HEK293 (cell line): ENCODE results near the gene SLCO4A1.

Experiments
- CTCF ChIA-PET: fragments of 350-600 bp; formaldehyde crosslinking; extraction: SDS; loops from one replicate; lab custom pipeline; 2021; ENCODE audit warnings: antibody characterized with exemption; lab: Yijun Ruan, JAX
- POLR2A ChIA-PET: fragments of 300-600 bp; formaldehyde crosslinking; extraction: SDS; loops from one replicate; lab custom pipeline; 2020; ENCODE audit warnings: antibody characterized with exemption, inconsistent platforms; lab: Yijun Ruan, JAX
- H3K27ac ChIP-seq: fragments of 200-500 bp; sonication (Bioruptor generic); 2 replicates; pipeline ENCODE4 v1.5.1; 2014; ENCODE audit warnings: low read depth, low read length, control low read depth, inconsistent platforms; ENCODE audit errors: extremely low read depth
- H3K36me3 ChIP-seq, 2 experiments: fragments of 200-500 bp in 1 of 2; sonication (Bioruptor generic) in 1 of 2; 1 replicate in 1 of 2; 2 replicates in 1 of 2; pipeline ENCODE4 v1.5.1; 2014 to 2017; ENCODE audit warnings: inconsistent platforms in 2 of 2, low read length in 2 of 2; ENCODE audit not compliant: control insufficient read depth in 2 of 2, insufficient read depth in 1 of 2
- H3K4me1 ChIP-seq: fragments of 200-500 bp; sonication (Bioruptor generic); 2 replicates; pipeline ENCODE4 v1.5.1; 2014; ENCODE audit warnings: mild to moderate bottlenecking, low read length, inconsistent platforms; ENCODE audit not compliant: control insufficient read depth, insufficient read depth
- H3K4me3 ChIP-seq: 2 replicates; pipeline ENCODE4 v1.5.1; 2011; ENCODE audit warnings: low read depth, mild to moderate bottlenecking, control low read depth, low read length, moderate library complexity
- H3K9me3 ChIP-seq: fragments of 200-500 bp; sonication (Bioruptor generic); 2 replicates; pipeline ENCODE4 v1.5.1; 2014; ENCODE audit warnings: low read depth, low read length, inconsistent platforms; ENCODE audit not compliant: control insufficient read depth, insufficient read depth
- GLIS1 ChIP-seq: fragments of 450-650 bp; formaldehyde crosslinking; IDR thresholded peaks from 2 replicates; pipeline ENCODE4 v1.5.1; 2016; ENCODE audit warnings: missing biosample characterization, missing genetic modification characterization
- HOXD13 ChIP-seq: sonication (generic); formaldehyde crosslinking; IDR thresholded peaks from 2 replicates; pipeline ENCODE4 v1.8.0; 2022; ENCODE audit warnings: missing genetic modification reagents, borderline replicate concordance
- IKZF3 ChIP-seq: fragments of 450-650 bp; IDR thresholded peaks from 2 replicates; pipeline ENCODE4 v1.5.0; 2018; ENCODE audit warnings: missing biosample characterization, mild to moderate bottlenecking, missing genetic modification characterization, moderate library complexity
- KLF8 ChIP-seq: fragments of 450-650 bp; formaldehyde crosslinking; IDR thresholded peaks from 2 replicates; pipeline ENCODE4 v1.5.1; 2016; ENCODE audit warnings: missing biosample characterization, missing genetic modification characterization
- PRDM10 ChIP-seq: fragments of 450-650 bp; formaldehyde crosslinking; IDR thresholded peaks from 2 replicates; pipeline ENCODE4 v1.5.1; 2016; ENCODE audit warnings: missing biosample characterization, missing genetic modification characterization
- SALL2 ChIP-seq: fragments of 450-650 bp; formaldehyde crosslinking; IDR thresholded peaks from 2 replicates; pipeline ENCODE4 v1.5.0; 2017; ENCODE audit warnings: missing biosample characterization, mild to moderate bottlenecking, missing genetic modification characterization, borderline replicate concordance
- YY2 ChIP-seq: fragments of 450-650 bp; formaldehyde crosslinking; IDR thresholded peaks from 2 replicates; pipeline ENCODE4 v1.5.1; 2016; ENCODE audit warnings: missing biosample characterization, missing genetic modification characterization
- ZBTB17 ChIP-seq: fragments of 450-650 bp; formaldehyde crosslinking; IDR thresholded peaks from 2 replicates; pipeline ENCODE4 v1.5.1; 2016; ENCODE audit warnings: missing biosample characterization, missing genetic modification characterization
- ZBTB7A ChIP-seq: fragments of 450-650 bp; formaldehyde crosslinking; IDR thresholded peaks from 2 replicates; pipeline ENCODE4 v1.5.1; 2016; ENCODE audit warnings: low read depth, missing biosample characterization, missing genetic modification characterization
- ZFP3 ChIP-seq: fragments of 450-650 bp; formaldehyde crosslinking; IDR thresholded peaks from 2 replicates; pipeline ENCODE4 v1.5.1; 2016; ENCODE audit warnings: low read depth, missing biosample characterization, missing genetic modification characterization
- ZIC2 ChIP-seq: fragments of 450-650 bp; formaldehyde crosslinking; IDR thresholded peaks from 2 replicates; pipeline ENCODE4 v1.5.1; 2016; ENCODE audit warnings: missing biosample characterization, missing genetic modification characterization
- ZNF16 ChIP-seq: fragments of 450-650 bp; formaldehyde crosslinking; IDR thresholded peaks from 2 replicates; pipeline ENCODE4 v1.5.1; 2016; ENCODE audit warnings: low read depth, missing biosample characterization, missing genetic modification characterization
- ZNF221 ChIP-seq: fragments of 450-650 bp; formaldehyde crosslinking; IDR thresholded peaks from 2 replicates; pipeline ENCODE4 v1.5.1; 2017; ENCODE audit warnings: missing biosample characterization, missing genetic modification characterization, borderline replicate concordance
- ZNF24 ChIP-seq: fragments of 450-650 bp; formaldehyde crosslinking; IDR thresholded peaks from 2 replicates; pipeline ENCODE4 v1.5.1; 2016; ENCODE audit warnings: missing biosample characterization, missing genetic modification characterization
- ZNF292 ChIP-seq: fragments of 450-650 bp; formaldehyde crosslinking; IDR thresholded peaks from 2 replicates; pipeline ENCODE4 v1.5.1; 2016; ENCODE audit warnings: low read depth, missing biosample characterization, missing genetic modification characterization, borderline replicate concordance
- ZNF302 ChIP-seq: fragments of 450-650 bp; formaldehyde crosslinking; IDR thresholded peaks from 2 replicates; pipeline ENCODE4 v1.5.1; 2016; ENCODE audit warnings: missing biosample characterization, missing genetic modification characterization, low read depth
- ZNF341 ChIP-seq: fragments of 450-650 bp; formaldehyde crosslinking; IDR thresholded peaks from 2 replicates; pipeline ENCODE4; 2016; ENCODE audit warnings: low read depth, missing biosample characterization, missing genetic modification characterization
- ZNF423 ChIP-seq: fragments of 450-650 bp; formaldehyde crosslinking; IDR thresholded peaks from 2 replicates; pipeline ENCODE4 v1.5.1; 2016; ENCODE audit warnings: missing biosample characterization, missing genetic modification characterization
- ZNF501 ChIP-seq: fragments of 450-650 bp; formaldehyde crosslinking; IDR thresholded peaks from 2 replicates; pipeline ENCODE4 v1.5.1; 2016; ENCODE audit warnings: missing biosample characterization, missing genetic modification characterization
- ZNF561 ChIP-seq: fragments of 450-650 bp; IDR thresholded peaks from 2 replicates; pipeline ENCODE4 v1.5.1; 2018; ENCODE audit warnings: missing biosample characterization, missing genetic modification characterization, borderline replicate concordance
- ZNF600 ChIP-seq: fragments of 450-650 bp; formaldehyde crosslinking; IDR thresholded peaks from 2 replicates; pipeline ENCODE4 v1.5.1; 2016; ENCODE audit warnings: missing biosample characterization, missing genetic modification characterization
- ZNF704 ChIP-seq: fragments of 450-650 bp; formaldehyde crosslinking; IDR thresholded peaks from 2 replicates; pipeline ENCODE4 v1.5.1; 2016; ENCODE audit warnings: missing biosample characterization, missing genetic modification characterization
- ZNF837 ChIP-seq: fragments of 450-650 bp; formaldehyde crosslinking; IDR thresholded peaks from 2 replicates; pipeline ENCODE4 v1.5.1; 2016; ENCODE audit warnings: missing biosample characterization, missing genetic modification characterization
- TF ChIP-seq, protein P1 (sequence below): fragments of 450-650 bp; formaldehyde crosslinking; IDR thresholded peaks from 2 replicates; pipeline ENCODE4 v1.5.1; 2016; ENCODE audit warnings: missing biosample characterization, missing genetic modification characterization, borderline replicate concordance
- TF ChIP-seq, protein P2 (sequence below): fragments of 450-650 bp; formaldehyde crosslinking; IDR thresholded peaks from 2 replicates; pipeline ENCODE4 v1.5.1; 2017; ENCODE audit warnings: missing biosample characterization, missing genetic modification characterization

SLCO4A1 gene

GRCh38 chr20:62684981-62685380, 42.7 kb downstream of the SLCO4A1 start:
- POLR2A ChIA-PET = no interaction called here
- H3K36me3 ChIP-seq = no peaks in the 10 kb centered on the region
- no peak overlapping the region for H3K27ac ChIP-seq
- CTCF ChIA-PET = interaction anchor here (0.6 kb wide), 1 partner anchor 106 kb away, joined by 3 read pairs; no protein-coding TSS in a partner anchor
- peaks cover 5% of the 10 kb centered on the region for H3K4me1 ChIP-seq
- no peaks in the 10 kb centered on the region for H3K9me3 ChIP-seq
- TF ChIP-seq ZNF341 (tag by site-specific recombination) (no peak), GLIS1 (tag by site-specific recombination) (no peak), ZBTB7A (no peak), ZNF16 (no peak), ZNF302 (tag by site-specific recombination) (no peak), KLF8 (no peak), ZNF837 (no peak)
- TF ChIP-seq, protein P1, sequence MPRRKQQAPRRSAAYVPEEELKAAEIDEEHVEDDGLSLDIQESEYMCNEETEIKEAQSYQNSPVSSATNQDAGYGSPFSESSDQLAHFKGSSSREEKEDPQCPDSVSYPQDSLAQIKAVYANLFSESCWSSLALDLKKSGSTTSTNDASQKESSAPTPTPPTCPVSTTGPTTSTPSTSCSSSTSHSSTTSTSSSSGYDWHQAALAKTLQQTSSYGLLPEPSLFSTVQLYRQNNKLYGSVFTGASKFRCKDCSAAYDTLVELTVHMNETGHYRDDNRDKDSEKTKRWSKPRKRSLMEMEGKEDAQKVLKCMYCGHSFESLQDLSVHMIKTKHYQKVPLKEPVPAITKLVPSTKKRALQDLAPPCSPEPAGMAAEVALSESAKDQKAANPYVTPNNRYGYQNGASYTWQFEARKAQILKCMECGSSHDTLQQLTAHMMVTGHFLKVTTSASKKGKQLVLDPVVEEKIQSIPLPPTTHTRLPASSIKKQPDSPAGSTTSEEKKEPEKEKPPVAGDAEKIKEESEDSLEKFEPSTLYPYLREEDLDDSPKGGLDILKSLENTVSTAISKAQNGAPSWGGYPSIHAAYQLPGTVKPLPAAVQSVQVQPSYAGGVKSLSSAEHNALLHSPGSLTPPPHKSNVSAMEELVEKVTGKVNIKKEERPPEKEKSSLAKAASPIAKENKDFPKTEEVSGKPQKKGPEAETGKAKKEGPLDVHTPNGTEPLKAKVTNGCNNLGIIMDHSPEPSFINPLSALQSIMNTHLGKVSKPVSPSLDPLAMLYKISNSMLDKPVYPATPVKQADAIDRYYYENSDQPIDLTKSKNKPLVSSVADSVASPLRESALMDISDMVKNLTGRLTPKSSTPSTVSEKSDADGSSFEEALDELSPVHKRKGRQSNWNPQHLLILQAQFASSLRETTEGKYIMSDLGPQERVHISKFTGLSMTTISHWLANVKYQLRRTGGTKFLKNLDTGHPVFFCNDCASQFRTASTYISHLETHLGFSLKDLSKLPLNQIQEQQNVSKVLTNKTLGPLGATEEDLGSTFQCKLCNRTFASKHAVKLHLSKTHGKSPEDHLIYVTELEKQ (tag by site-specific recombination) = no peak
- no peak overlapping the region for H3K4me3 ChIP-seq

DNA sequence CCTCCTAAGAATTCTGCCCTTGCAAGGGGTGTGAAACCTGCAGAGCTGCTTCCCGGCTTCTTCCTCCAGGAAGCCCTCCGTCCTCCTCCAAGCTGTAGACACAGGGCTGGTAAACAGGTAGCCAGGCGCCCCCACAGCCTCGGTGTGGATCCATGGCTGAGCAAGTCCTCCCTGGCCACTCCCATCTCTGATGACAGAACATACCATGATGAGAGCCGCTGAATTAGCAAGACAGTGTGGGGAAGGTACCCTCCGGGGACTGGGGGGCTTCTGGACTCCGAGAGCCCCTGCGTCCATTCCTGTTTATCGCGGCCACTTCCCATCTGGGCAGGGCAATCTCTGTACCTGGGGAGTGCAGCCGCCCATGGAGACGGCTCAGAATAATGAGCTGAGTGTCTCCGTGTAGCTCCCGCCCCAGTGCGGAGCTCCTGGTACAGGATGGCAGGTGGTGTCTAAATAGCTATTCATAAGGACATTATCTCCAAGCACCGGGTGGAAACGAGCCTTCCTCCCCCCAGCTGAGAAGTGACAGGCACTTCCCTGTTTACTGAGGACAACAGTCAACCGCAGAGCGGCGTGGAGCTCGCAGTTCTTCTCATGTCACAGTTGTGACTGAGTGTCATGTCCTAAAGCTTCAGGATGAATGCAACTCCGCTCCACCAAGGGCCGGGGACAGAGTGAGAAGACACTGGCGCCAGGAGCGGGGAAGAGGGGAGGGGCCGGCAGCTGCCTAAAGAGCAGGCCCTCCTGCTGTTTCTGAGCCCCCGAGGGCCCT, 43.7 kb downstream of the SLCO4A1 start:
- H3K36me3 ChIP-seq = no peaks in the 10 kb centered on the region
- no peak overlapping the region for H3K4me3 ChIP-seq
- no peaks in the 10 kb centered on the region for H3K9me3 ChIP-seq
- peaks cover 5% of the 10 kb centered on the region for H3K4me1 ChIP-seq
- H3K27ac ChIP-seq = no peak overlapping the region
- CTCF ChIA-PET = interaction anchor here (0.6 to 2.0 kb wide), 5 partner anchors 9 to 106 kb away, joined by 3 to 8 read pairs (median 5); no protein-coding TSS in a partner anchor
- POLR2A ChIA-PET = interaction anchor here (1.6 kb wide), 1 partner anchor 108 kb away, joined by 5 read pairs; no protein-coding TSS in a partner anchor
- TF ChIP-seq GLIS1 (tag by site-specific recombination) = peak; percentile 87
- no peak for TF ChIP-seq ZNF292
- peak; percentile 88 for TF ChIP-seq PRDM10
- peak; percentile 45; the same call in 1 of the 2 replicates for TF ChIP-seq ZBTB17 (tag by site-specific recombination)
- TF ChIP-seq ZNF501 = no peak
- peak; percentile 75 for TF ChIP-seq ZIC2 (tag by site-specific recombination)
- TF ChIP-seq, protein P2, sequence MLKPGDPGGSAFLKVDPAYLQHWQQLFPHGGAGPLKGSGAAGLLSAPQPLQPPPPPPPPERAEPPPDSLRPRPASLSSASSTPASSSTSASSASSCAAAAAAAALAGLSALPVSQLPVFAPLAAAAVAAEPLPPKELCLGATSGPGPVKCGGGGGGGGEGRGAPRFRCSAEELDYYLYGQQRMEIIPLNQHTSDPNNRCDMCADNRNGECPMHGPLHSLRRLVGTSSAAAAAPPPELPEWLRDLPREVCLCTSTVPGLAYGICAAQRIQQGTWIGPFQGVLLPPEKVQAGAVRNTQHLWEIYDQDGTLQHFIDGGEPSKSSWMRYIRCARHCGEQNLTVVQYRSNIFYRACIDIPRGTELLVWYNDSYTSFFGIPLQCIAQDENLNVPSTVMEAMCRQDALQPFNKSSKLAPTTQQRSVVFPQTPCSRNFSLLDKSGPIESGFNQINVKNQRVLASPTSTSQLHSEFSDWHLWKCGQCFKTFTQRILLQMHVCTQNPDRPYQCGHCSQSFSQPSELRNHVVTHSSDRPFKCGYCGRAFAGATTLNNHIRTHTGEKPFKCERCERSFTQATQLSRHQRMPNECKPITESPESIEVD = no peak
- no peak for TF ChIP-seq ZNF24 (tag by site-specific recombination)
- peak; percentile 55; the same call in 1 of the 2 replicates for TF ChIP-seq ZNF600
- TF ChIP-seq ZNF341 (tag by site-specific recombination) = peak; percentile 77
- no peak for TF ChIP-seq ZNF221
- TF ChIP-seq YY2 (tag by site-specific recombination) = no peak
- TF ChIP-seq IKZF3 = 0 out of 2 replicates have a peak, but pooled peaks have one; percentile 15
- TF ChIP-seq ZFP3 (tag by site-specific recombination) = no peak
- no peak for TF ChIP-seq ZNF423 (tag by site-specific recombination)
- no peak for TF ChIP-seq ZNF561
- TF ChIP-seq ZNF704 = no peak
- TF ChIP-seq HOXD13 (CRISPR knock-in tag) = no peak
- no peak for TF ChIP-seq SALL2
